Measurements from ENCODE around the gene MKKS.

The MKKS gene

GRCh38 chr20:10367693-10367942, 66.4 kb downstream of the MKKS start:
- no peak for DNase-seq

GRCh38 chr20:10366898-10367692, 66.9 kb downstream of the MKKS start:
- no peak for DNase-seq

DNA sequence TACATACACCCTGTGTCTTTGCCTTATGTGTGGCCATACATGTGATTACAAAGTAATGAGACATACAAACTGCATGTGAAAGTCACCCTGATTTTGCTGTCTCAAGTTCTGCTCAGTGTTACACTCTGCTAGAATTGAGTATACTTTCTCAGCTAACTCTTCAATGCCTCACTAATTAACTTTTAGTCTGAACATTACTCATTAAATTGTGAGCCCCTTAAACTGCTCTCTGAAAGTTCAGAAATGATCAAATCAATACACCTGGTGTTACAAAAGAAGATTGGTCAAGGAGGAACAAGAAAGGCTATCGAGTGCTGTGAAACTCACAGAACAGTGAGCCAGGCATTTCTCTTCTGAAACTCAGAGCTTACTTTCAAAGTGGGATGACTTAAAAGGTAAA, 71.3 kb downstream of the MKKS start:
- DNase-seq: no peak

- no peak for DNase-seq
Observed at GRCh38 chr20:10360878-10361277, 73.1 kb downstream of the MKKS start.

DNA sequence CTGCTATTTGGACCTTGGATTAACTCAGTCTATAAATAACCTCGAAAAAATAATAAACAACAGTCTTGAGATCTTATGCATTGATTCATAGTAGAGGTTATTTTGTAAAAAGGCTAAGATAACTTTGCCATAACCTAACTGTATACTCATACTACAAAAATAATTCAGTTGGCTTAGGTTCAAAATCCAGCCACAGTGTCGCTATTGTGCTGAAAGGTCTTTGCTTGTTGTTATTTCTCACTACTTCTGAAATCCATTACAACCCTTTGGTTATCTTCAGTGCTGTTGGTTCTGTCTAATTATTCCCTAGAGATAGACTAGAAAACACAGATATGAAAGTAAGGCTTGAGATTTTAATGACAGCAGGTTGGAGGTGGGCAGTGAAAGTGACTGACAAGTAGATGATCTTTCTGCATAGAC, 74.4 kb downstream of the MKKS start:
- DNase-seq: no peak

DNA sequence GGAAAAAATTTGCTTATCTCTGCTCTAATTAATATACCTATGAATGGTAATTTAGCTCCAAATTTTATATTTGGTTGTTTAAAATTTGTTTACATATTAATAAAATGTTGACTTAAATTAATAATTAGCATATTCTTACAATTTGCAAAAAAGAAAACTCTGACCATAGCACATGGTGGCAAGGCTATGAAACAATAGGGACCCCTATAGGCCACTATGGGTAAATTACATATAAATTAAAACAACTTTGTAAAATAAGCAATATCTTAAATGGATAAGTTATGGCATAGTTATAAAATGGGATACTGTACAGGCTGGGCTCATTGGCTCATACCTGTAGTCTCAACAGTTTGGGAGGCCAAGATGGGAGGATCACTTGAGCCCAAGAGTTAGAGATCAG, 76.0 kb downstream of the MKKS start:
- no peak for DNase-seq

GRCh38 chr20:10357061-10357708, 76.8 kb downstream of the MKKS start:
- DNase-seq: no peak

- no peak for DNase-seq
Observed at GRCh38 chr20:10356628-10357027, 77.4 kb downstream of the MKKS start.

- no peak for DNase-seq
Observed at GRCh38 chr20:10352934-10353824, 80.8 kb downstream of the MKKS start.
